Measurements from ENCODE around the gene PGM1.

PGM1 gene

DNA sequence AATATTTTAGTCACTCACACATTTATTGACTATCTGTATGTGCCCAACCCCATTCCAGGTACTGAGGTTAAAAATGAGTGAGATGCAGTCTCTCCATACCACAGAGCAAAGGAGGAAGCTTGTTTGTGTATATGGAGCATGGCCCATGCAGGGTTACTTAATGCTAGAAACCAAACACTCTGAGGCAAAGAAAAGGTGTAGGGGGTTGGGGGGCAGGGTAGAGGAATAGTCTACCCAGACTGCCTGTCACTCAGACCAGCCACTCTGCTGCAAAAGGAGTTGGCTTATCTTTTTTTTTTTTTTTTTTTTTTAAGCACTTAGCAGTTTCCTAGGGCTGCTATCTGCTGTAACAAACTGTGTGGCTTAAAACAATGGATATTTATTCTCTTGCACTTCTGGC is 19.8 kb downstream of the PGM1 start:
- Mint-ChIP-seq H3K27me3 (ENCODE audit: low read depth) (no peaks in the 10 kb centered on the region), H3K27ac (no peak overlapping the region), H3K4me1 (ENCODE audit: low read depth) (peaks cover 2% of the 10 kb centered on the region), H3K4me3 (no peak overlapping the region), H3K9me3 (no peaks in the 10 kb centered on the region), H3K36me3 (ENCODE audit: low read depth) (no peaks in the 10 kb centered on the region)

DNA sequence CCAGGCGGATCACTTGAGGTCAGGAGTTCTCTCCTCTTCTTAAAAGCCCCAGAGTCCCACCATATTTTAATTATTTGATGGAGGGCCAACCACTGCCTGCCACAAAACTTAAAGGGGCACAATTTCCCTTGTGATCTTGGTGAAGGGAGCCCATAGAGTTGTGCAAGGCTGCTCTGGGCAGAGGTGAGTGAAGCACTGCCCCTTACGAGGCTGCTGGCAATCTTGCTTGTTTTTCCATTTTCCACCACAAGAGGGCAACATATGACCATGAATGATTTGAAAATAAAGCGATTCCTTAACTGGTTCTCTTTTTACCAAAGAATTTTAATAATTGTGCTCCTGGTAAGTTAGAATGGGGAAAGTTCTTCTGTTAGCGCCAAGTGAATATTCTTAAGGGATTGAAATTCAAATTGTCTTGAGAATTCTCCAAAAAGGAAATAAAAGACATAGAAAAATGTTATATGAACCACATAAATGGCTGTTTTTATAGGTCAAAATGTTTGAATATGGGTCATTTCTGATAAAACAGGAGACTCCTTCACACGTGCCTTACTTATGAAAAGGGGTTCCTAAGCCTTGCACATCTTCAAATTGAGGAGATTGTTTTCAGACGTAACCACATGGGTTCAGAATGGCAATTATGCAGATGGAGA is 22.7 kb downstream of the PGM1 start:
- no peaks in the 10 kb centered on the region for H3K27me3 Mint-ChIP-seq (ENCODE audit: low read depth)
- H3K9me3 Mint-ChIP-seq, result no peaks in the 10 kb centered on the region
- H3K4me1 Mint-ChIP-seq (ENCODE audit: low read depth), result peaks cover 2% of the 10 kb centered on the region
- H3K27ac Mint-ChIP-seq, result no peak overlapping the region
- no peaks in the 10 kb centered on the region for H3K36me3 Mint-ChIP-seq (ENCODE audit: low read depth)
- no peak overlapping the region for H3K4me3 Mint-ChIP-seq

DNA sequence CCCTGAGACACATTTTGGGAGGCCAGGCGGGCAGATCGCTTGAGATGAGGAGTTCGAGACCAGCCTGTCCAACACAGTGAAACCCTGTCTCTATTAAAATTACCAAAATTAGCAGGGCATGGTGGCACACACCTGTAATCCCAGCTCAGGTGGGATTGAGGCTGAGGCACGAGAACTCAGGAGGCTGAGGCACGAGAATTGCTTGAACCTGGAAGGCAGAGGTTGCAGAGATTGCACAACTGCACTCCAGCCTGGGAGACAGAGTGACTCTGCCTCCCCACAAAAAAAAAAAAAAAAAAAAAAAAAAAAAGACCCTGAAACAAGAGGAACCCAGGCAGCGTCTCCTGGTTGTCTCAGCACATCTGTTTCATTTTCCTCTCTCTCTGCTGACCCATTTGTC is 24.2 kb downstream of the PGM1 start:
- no peaks in the 10 kb centered on the region for H3K36me3 Mint-ChIP-seq (ENCODE audit: low read depth)
- H3K27ac Mint-ChIP-seq, result no peak overlapping the region
- H3K4me1 Mint-ChIP-seq (ENCODE audit: low read depth), result peaks cover under 1% of the 10 kb centered on the region
- H3K27me3 Mint-ChIP-seq (ENCODE audit: low read depth), result no peaks in the 10 kb centered on the region
- no peak overlapping the region for H3K4me3 Mint-ChIP-seq
- no peaks in the 10 kb centered on the region for H3K9me3 Mint-ChIP-seq

DNA sequence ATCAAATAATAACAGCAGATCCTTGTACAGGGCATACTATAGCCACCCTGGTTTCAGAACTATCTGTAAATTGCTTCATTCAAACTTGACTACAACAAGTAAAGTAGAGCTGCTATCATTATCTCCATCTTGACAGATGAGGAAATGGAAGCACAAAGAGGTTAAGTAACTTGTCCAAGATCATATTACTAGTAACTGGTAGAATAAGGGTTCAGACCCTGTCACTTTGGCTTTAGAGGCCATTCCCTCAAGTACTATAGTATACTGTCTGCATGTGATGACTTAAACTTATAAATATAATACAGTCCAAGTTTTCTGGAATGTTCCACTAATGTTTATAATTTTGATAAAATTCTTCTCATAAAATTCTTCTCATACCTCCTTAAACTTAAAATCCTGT is 24.8 kb downstream of the PGM1 start:
- Mint-ChIP-seq H3K27ac (no peak overlapping the region), H3K4me1 (ENCODE audit: low read depth) (no peaks in the 10 kb centered on the region)

GRCh38 chr1:63619558-63619957 is 26.3 kb downstream of the PGM1 start:
- Mint-ChIP-seq H3K9me3 (no peaks in the 10 kb centered on the region), H3K27me3 (ENCODE audit: low read depth) (no peaks in the 10 kb centered on the region), H3K4me1 (ENCODE audit: low read depth) (no peaks in the 10 kb centered on the region)

More for the DNA sequence above, 24.8 kb downstream of the PGM1 start:
- Mint-ChIP-seq H3K27me3 (ENCODE audit: low read depth) (no peaks in the 10 kb centered on the region), H3K36me3 (ENCODE audit: low read depth) (no peaks in the 10 kb centered on the region), H3K4me3 (no peak overlapping the region), H3K9me3 (no peaks in the 10 kb centered on the region)

DNA sequence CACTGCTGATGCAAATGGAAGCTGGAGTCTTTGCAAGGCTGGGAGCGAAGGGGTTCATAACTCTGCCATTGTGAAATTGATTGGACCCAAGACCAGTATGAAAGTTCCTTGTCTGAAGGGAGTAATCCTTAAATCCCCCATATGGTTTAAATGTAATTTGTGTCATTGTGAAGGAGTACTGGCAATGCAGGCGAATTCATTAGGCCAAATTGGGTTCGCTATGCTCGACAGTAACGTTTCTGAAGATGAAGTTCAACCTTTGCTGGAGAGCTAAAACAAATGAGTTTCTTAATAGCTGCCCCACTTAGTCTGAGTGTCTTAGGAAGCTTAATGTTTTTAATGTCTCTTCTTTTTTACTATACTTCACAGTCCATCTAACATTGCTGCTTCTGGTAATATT is 27.5 kb downstream of the PGM1 start:
- H3K4me1 Mint-ChIP-seq (ENCODE audit: low read depth), result peaks cover 2% of the 10 kb centered on the region
- H3K9me3 Mint-ChIP-seq, result no peaks in the 10 kb centered on the region
- no peak overlapping the region for H3K4me3 Mint-ChIP-seq
- no peak overlapping the region for H3K27ac Mint-ChIP-seq
- H3K36me3 Mint-ChIP-seq (ENCODE audit: low read depth), result no peaks in the 10 kb centered on the region
- H3K27me3 Mint-ChIP-seq (ENCODE audit: low read depth), result no peaks in the 10 kb centered on the region

More at GRCh38 chr1:63619558-63619957, 26.3 kb downstream of the PGM1 start:
- no peak overlapping the region for H3K27ac Mint-ChIP-seq
- H3K4me3 Mint-ChIP-seq, result no peak overlapping the region
- H3K36me3 Mint-ChIP-seq (ENCODE audit: low read depth), result no peaks in the 10 kb centered on the region

DNA sequence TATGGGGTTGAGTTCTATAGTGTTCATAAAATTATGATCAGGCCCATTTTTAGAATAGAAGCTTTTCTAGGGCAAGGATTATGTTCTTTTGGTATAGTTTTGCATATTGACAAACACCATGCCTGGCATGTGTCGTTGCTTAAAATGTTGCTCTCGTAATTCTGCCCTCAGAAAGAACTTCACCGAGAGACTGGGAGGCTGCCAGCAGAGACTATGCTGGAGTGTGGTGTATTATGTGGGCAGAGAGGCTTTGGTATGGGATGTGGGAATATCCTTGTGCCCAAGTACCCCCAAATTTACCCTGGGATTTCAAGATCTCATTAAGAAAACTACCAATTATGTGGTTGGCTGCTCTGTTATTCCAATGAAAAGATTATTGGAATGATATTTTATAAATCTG is 27.9 kb downstream of the PGM1 start:
- H3K27me3 Mint-ChIP-seq (ENCODE audit: low read depth), result no peaks in the 10 kb centered on the region
- H3K27ac Mint-ChIP-seq, result no peak overlapping the region
- H3K36me3 Mint-ChIP-seq (ENCODE audit: low read depth), result no peaks in the 10 kb centered on the region
- H3K4me3 Mint-ChIP-seq, result no peak overlapping the region
- peaks cover 5% of the 10 kb centered on the region for H3K4me1 Mint-ChIP-seq (ENCODE audit: low read depth)
- no peaks in the 10 kb centered on the region for H3K9me3 Mint-ChIP-seq

DNA sequence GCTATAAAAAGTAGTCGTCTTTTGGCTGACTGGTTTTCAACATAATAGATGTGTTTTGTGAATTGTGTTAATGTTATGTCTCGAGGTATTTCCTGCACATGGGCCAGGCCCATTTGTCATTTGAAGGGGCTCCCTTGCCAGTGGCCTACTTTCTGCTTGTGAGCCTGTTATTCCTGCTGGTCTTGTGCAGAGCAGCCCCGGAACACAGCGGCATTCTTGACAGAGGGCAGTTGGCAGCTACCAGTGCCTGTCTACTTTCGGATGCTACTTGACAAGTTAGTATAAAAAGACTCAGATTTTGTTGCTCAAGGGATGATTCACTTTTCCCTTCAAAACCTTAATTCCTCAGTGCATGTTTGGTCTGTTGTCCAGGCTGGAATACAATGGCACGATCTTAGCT is 28.5 kb downstream of the PGM1 start:
- H3K27me3 Mint-ChIP-seq (ENCODE audit: low read depth), result no peaks in the 10 kb centered on the region
- H3K27ac Mint-ChIP-seq, result no peak overlapping the region
- H3K9me3 Mint-ChIP-seq, result no peaks in the 10 kb centered on the region
- H3K36me3 Mint-ChIP-seq (ENCODE audit: low read depth), result no peaks in the 10 kb centered on the region
- H3K4me1 Mint-ChIP-seq (ENCODE audit: low read depth), result peaks cover 7% of the 10 kb centered on the region
- no peak overlapping the region for H3K4me3 Mint-ChIP-seq

- H3K36me3 Mint-ChIP-seq (ENCODE audit: low read depth), result peaks cover under 1% of the 10 kb centered on the region
- H3K27me3 Mint-ChIP-seq (ENCODE audit: low read depth), result no peaks in the 10 kb centered on the region
- H3K4me3 Mint-ChIP-seq, result no peak overlapping the region
- peaks cover 7% of the 10 kb centered on the region for H3K4me1 Mint-ChIP-seq (ENCODE audit: low read depth)
- no peak overlapping the region for H3K27ac Mint-ChIP-seq
- no peaks in the 10 kb centered on the region for H3K9me3 Mint-ChIP-seq
Measured at GRCh38 chr1:63622849-63623566, 29.8 kb downstream of the PGM1 start.

DNA sequence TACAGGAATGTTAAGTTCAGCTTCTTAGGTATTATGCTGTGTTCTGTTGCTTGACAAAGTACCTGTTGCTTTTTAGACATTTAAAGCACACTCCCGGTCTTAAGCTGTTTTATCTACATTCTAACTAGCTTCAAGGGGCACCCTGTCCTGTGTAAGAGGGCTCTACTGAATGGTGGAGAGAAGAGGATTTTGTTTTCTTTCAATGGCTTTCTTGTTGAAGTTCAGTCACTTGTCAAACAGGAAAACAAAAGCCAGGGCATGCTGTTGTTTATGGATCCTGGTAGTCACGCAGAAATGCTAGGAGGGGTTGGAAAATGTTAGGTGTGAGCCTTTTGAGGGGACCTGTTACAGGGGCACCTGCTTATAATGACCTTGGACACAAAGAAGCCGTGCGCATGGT is 30.7 kb downstream of the PGM1 start:
- Mint-ChIP-seq H3K36me3 (ENCODE audit: low read depth) (peaks cover 3% of the 10 kb centered on the region), H3K27me3 (ENCODE audit: low read depth) (no peaks in the 10 kb centered on the region), H3K4me3 (no peak overlapping the region), H3K9me3 (no peaks in the 10 kb centered on the region), H3K4me1 (ENCODE audit: low read depth) (peaks cover 7% of the 10 kb centered on the region), H3K27ac (no peak overlapping the region)

- Mint-ChIP-seq H3K4me3 (no peak overlapping the region), H3K9me3 (no peaks in the 10 kb centered on the region), H3K4me1 (ENCODE audit: low read depth) (peaks cover 7% of the 10 kb centered on the region), H3K27ac (no peak overlapping the region), H3K36me3 (ENCODE audit: low read depth) (peaks cover 3% of the 10 kb centered on the region), H3K27me3 (ENCODE audit: low read depth) (no peaks in the 10 kb centered on the region)
Measured at GRCh38 chr1:63624911-63625310, 31.7 kb downstream of the PGM1 start.

DNA sequence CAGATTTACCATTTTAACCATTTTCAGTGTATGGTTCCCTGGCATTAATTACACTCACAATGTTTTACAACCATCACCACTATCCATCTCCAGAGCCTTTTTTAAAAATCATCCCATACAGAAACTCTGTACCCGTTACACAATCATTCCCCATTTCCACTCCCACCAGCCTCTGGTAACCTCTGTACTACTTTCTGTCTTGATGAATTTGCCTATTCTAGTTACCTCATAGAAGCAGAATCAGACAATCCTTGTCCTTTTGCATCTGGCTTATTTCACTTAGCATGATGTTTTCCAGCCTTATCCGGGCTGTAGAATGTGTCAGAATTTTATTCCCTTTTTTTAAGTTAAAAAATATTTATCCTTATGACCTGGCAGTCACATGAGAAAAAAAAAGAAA is 33.0 kb downstream of the PGM1 start:
- no peaks in the 10 kb centered on the region for H3K9me3 Mint-ChIP-seq
- no peak overlapping the region for H3K4me3 Mint-ChIP-seq
- no peaks in the 10 kb centered on the region for H3K27me3 Mint-ChIP-seq (ENCODE audit: low read depth)
- H3K4me1 Mint-ChIP-seq (ENCODE audit: low read depth), result peaks cover 7% of the 10 kb centered on the region
- H3K27ac Mint-ChIP-seq, result no peak overlapping the region
- H3K36me3 Mint-ChIP-seq (ENCODE audit: low read depth), result peaks cover 5% of the 10 kb centered on the region

GRCh38 chr1:63628607-63629006 is 35.4 kb downstream of the PGM1 start:
- Mint-ChIP-seq H3K9me3 (no peaks in the 10 kb centered on the region), H3K4me3 (no peak overlapping the region), H3K36me3 (ENCODE audit: low read depth) (peaks cover 18% of the 10 kb centered on the region), H3K27me3 (ENCODE audit: low read depth) (no peaks in the 10 kb centered on the region), H3K4me1 (ENCODE audit: low read depth) (peaks cover 11% of the 10 kb centered on the region), H3K27ac (no peak overlapping the region)

DNA sequence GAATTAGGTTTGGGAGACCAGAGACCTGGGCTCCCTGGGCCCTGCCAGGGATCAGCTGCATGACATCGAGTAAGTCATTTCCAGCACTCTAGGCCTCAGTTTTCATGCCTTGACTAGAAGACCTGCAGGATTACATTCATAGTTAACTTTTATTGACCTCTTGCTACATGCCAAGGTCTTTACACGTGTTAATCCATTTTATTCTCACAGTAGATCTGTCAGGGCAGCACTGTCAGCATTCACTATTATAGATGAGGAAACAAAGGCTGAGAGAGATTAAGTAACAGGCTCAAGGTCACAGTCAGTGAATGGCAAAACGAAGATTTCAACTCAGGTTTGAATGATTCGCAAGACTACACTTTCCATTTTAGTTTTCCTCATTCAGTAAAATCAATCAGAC is 37.0 kb downstream of the PGM1 start:
- Mint-ChIP-seq H3K27ac (no peak overlapping the region), H3K36me3 (ENCODE audit: low read depth) (peaks cover 23% of the 10 kb centered on the region), H3K4me3 (no peak overlapping the region), H3K4me1 (ENCODE audit: low read depth) (peaks cover 11% of the 10 kb centered on the region), H3K27me3 (ENCODE audit: low read depth) (no peaks in the 10 kb centered on the region), H3K9me3 (no peaks in the 10 kb centered on the region)

- H3K27ac Mint-ChIP-seq, result no peak overlapping the region
- H3K9me3 Mint-ChIP-seq, result no peaks in the 10 kb centered on the region
- H3K4me1 Mint-ChIP-seq (ENCODE audit: low read depth), result peaks cover 9% of the 10 kb centered on the region
Measured at GRCh38 chr1:63630666-63631065, 37.5 kb downstream of the PGM1 start.

More at GRCh38 chr1:63630666-63631065, 37.5 kb downstream of the PGM1 start:
- Mint-ChIP-seq H3K27me3 (ENCODE audit: low read depth) (no peaks in the 10 kb centered on the region), H3K4me3 (no peak overlapping the region), H3K36me3 (ENCODE audit: low read depth) (peaks cover 23% of the 10 kb centered on the region)

Measured in T-helper 1 cell treated with Interleukin-12 subunit alpha and Interleukin-12 subunit beta and Interleukin-4 antibody, amounts not matched to agents 30 μg/mL and 1 μg/mL, for 36 hours (primary cell).